Cardiac muscle cell (in vitro differentiated cells and primary cell): ENCODE measurements around the gene PTH1R. TPM values are rescaled to one million over a fixed set of nuclear protein-coding genes. Genes with fewer than 3 reads are reported as not detected.

Source experiments
- DNase-seq, 2 donors: peaks; one replicate each; pipeline versions ENCODE4 v3.0.0 to v3.0.0-alpha.2; 2010 to 2017; ENCODE audit warnings: low read depth in 1 of 2, low spot score in 1 of 2
- H3K27ac ChIP-seq: fragments of 200-600 bp; sonication (generic); 2 replicates; pipeline ENCODE4 v1.5.1; 2016
- H3K27me3 ChIP-seq: fragments of 200-600 bp; sonication (generic); 2 replicates; pipeline ENCODE4 v1.6.0; 2016; ENCODE audit warnings: control low read depth
- H3K36me3 ChIP-seq: fragments of 200-600 bp; sonication (generic); 2 replicates; pipeline ENCODE4 v1.5.1; 2016; ENCODE audit warnings: control low read depth
- H3K4me1 ChIP-seq: fragments of 200-600 bp; sonication (generic); 2 replicates; pipeline ENCODE4 v1.8.1; 2017; ENCODE audit warnings: low read depth, mild to moderate bottlenecking, mixed run types
- H3K4me3 ChIP-seq: fragments of 200-600 bp; sonication (generic); 2 replicates; pipeline ENCODE4 v1.5.1; 2016; ENCODE audit warnings: mild to moderate bottlenecking
- H3K9me3 ChIP-seq: fragments of 200-600 bp; sonication (generic); 2 replicates; pipeline ENCODE4 v1.5.1; 2017; ENCODE audit warnings: low read depth, mild to moderate bottlenecking, control low read depth
- polyA plus RNA-seq: library from polyadenylated mRNA; unstranded; fragments of >200 nt; fragmentation: Nextera tagmentation; extraction: Ambion mirVana; gene quantifications from 2 replicates; pipeline ENCODE4 v1.2.1, GENCODE V29; 2016
- total RNA-seq: library from RNA; depleted of rRNA; stranded (reverse); fragments of >200 nt; gene quantifications from 2 replicates; pipeline ENCODE4 v1.2.3, GENCODE V29; 2016
- TF ChIP-seq, protein P1 (sequence below): IDR thresholded peaks from 2 replicates; pipeline ENCODE4 v1.5.1; 2012; ENCODE audit warnings: low read depth, mild to moderate bottlenecking, low read length

Gene PTH1R
- total and polyA plus RNA-seq, 2 experiments from 2014 or later, result 112 to 121 TPM

DNA sequence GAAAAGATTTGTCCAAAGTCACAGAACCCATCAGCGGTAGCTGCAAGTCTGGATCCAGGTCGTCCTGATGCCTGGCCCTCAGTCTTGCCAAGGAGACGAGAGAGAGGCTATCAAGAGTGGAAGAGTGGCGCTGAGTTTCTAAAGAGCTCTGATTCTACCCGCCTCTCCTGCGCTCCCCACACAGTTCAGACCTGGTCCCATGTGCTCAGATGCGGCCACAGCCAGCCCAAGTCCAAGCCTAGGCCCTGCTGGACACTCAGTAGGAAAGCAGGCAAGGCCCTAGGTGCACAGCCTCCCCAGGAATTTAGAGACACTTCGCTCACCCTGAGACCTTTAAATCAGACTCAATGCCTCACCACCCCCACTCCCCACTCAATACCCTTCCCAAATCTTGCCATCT is 66.7 kb downstream of the PTH1R start:
- Histone ChIP-seq H3K9me3 (no peaks in the 10 kb centered on the region), H3K36me3 (no peaks in the 10 kb centered on the region), H3K4me3 (no peak overlapping the region), H3K27me3 (no peaks in the 10 kb centered on the region), H3K4me1 (peaks cover 83% of the 10 kb centered on the region), H3K27ac (peak overlapping the region; percentile 95)
- DNase-seq, result no peak
- TF ChIP-seq, protein P1, sequence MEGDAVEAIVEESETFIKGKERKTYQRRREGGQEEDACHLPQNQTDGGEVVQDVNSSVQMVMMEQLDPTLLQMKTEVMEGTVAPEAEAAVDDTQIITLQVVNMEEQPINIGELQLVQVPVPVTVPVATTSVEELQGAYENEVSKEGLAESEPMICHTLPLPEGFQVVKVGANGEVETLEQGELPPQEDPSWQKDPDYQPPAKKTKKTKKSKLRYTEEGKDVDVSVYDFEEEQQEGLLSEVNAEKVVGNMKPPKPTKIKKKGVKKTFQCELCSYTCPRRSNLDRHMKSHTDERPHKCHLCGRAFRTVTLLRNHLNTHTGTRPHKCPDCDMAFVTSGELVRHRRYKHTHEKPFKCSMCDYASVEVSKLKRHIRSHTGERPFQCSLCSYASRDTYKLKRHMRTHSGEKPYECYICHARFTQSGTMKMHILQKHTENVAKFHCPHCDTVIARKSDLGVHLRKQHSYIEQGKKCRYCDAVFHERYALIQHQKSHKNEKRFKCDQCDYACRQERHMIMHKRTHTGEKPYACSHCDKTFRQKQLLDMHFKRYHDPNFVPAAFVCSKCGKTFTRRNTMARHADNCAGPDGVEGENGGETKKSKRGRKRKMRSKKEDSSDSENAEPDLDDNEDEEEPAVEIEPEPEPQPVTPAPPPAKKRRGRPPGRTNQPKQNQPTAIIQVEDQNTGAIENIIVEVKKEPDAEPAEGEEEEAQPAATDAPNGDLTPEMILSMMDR, result no peak

DNA sequence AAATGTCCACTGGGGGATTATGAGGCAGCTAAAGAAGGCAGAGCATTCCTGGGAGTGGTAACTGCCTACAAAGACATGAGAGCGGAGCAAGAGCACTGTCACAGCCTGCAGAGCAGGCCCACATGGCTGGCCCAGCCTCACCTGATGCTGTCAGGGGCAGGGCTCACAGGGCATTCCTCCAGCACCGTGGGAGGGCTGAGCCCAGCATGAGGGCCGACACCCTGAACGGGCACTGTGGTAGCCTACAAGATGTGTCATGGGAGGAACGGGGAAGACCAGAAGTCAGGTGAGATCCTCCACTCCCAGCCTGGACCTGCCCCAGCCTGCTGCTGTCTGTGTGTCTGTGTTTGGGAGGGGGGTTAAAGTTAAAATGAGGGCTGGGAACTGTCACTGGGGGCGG is 68.9 kb downstream of the PTH1R start:
- H3K4me1 ChIP-seq, result peaks cover 77% of the 10 kb centered on the region
- no peak for DNase-seq
- no peak overlapping the region for H3K4me3 ChIP-seq
- H3K36me3 ChIP-seq, result no peaks in the 10 kb centered on the region
- H3K27me3 ChIP-seq, result no peaks in the 10 kb centered on the region
- no peaks in the 10 kb centered on the region for H3K9me3 ChIP-seq
- peak overlapping the region; percentile 84 for H3K27ac ChIP-seq
- TF ChIP-seq, protein P1, result no peak

DNA sequence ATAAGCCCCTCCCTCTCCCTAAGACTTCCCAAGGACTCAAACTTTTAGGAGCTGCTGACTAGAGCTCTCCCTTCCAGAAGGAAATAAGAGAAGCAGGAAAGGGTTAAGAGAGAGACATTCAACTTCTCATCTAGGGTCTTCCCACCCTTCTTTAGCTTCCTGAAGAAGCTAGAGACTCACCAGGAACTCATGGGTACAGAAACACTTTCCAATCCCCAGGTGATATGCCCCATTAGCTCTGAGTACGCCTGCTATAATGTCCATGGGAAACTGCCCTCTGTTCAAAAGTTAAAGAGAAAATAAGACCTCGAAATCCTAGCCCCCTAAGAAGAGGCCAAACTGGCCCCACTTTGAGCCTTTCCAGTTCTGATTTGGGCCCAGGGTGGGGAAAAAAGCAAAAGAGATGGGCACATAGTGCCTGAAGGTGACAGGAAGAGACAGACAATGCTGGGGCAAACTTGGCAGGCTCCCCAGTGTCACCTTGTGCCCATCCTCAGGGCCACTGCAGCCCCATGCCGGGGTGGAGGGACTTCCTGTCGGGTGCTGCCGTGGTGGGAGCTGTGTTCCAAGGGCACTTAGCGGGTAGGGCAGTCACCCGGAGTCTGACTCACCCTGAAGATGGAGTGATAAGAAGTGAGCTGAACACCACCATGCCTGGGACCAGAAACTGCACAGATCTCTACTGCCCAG is 69.5 kb downstream of the PTH1R start:
- H3K27ac ChIP-seq, result peak overlapping the region; percentile 84
- no peaks in the 10 kb centered on the region for H3K27me3 ChIP-seq
- no peaks in the 10 kb centered on the region for H3K9me3 ChIP-seq
- H3K4me1 ChIP-seq, result peaks cover 74% of the 10 kb centered on the region
- no peaks in the 10 kb centered on the region for H3K36me3 ChIP-seq
- TF ChIP-seq, protein P1, result no peak
- no peak for DNase-seq
- H3K4me3 ChIP-seq, result no peak overlapping the region

DNA sequence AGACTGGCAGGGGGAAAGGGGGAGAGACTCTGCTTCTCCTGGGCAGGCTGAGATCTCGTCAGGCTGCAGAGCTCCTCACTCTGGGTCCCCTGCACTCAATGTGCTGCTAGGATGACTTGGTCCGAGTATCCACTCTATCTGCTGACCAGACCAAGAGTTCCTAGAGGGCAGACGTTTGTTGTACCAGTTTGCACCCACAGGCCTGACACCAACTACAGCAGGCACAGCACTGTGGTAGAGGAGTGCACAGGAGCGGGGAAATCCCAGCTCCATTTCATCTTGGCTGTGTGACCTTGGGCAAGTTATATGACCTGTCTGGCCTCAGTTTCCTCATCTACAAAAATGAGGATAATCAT is 70.0 kb downstream of the PTH1R start:
- no peak for DNase-seq
- Histone ChIP-seq H3K27ac (peak overlapping the region; percentile 84), H3K27me3 (no peaks in the 10 kb centered on the region), H3K4me1 (peaks cover 70% of the 10 kb centered on the region), H3K4me3 (no peak overlapping the region), H3K36me3 (no peaks in the 10 kb centered on the region), H3K9me3 (no peaks in the 10 kb centered on the region)
- TF ChIP-seq, protein P1, result no peak

DNA sequence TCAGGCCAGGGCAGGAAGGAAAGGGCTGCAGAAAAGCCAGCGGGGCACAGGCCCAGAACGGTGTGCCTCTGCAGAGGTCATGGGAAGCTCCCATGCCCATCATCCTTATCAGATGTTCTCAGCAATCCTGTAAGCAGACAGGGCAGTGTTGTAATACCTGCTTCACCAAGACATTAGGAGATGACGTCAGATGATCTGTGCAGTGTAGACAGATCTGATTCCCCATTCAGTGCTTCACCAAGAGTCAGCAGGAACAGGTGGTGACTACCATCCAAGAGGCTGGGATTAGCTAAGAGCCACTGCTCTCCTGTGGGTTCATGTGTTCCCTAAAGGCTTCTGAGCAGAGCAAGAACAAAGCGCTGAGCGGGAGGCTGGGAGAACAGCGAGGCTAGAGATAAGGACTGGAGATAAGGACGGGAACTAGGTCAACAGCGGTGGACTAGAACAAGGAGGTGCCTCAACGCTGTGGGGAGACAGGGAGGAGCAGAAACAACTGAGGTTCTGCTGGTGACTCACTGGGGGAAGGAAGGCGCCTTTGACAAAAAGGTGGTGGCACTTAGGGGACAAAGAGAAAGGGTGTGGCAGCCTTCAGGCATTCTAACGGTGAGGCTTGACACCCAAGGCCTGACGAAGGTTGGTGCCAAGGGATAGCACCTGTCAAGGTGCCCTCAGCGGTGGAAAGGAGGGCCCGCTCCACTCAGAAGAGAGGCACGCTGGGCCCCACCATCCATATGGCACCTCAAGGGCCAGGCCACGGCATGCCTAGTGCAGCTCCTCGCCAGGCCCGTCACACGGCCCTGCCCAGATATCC is 70.7 kb downstream of the PTH1R start:
- TF ChIP-seq, protein P1, result no peak
- Histone ChIP-seq H3K4me3 (no peak overlapping the region), H3K27ac (peak overlapping the region; percentile 84), H3K9me3 (no peaks in the 10 kb centered on the region), H3K4me1 (peaks cover 70% of the 10 kb centered on the region), H3K27me3 (no peaks in the 10 kb centered on the region), H3K36me3 (no peaks in the 10 kb centered on the region)
- peak in 1 of 2 donors; percentile 72 for DNase-seq
